B cell (primary cell): ENCODE data around the gene CPLX3. TPM values are rescaled to one million over a fixed set of nuclear protein-coding genes. Genes with fewer than 3 reads are reported as not detected.

ENCODE experiments used
- ATAC-seq: fragments of 200-7000 bp; cut with Tn5 transposase; one replicate; pipeline ENCODE4 v1.10.0; 2021; ENCODE audit warnings: low read depth, mild to moderate bottlenecking, moderate number of reproducible peaks, moderate library complexity
- CTCF ChIA-PET: fragments of 350-600 bp; sonication (Branson Sonifier 250); formaldehyde crosslinking; loops from one replicate; lab custom pipeline; 2021; ENCODE audit warnings: antibody characterized with exemption, inconsistent platforms; lab: Charles Lee
- POLR2A ChIA-PET: fragments of 350-600 bp; sonication (Branson Sonifier 250); formaldehyde crosslinking; loops from one replicate; lab custom pipeline; 2021; ENCODE audit warnings: antibody characterized with exemption; lab: Charles Lee
- DNase-seq: peaks from one replicate; pipeline ENCODE4 v3.0.0; 2013
- H2AFZ ChIP-seq: 2 replicates; pipeline ENCODE4 v1.6.1; 2012; ENCODE audit warnings: mild to moderate bottlenecking, low read depth, low read length; ENCODE audit not compliant: insufficient read depth, poor library complexity, severe bottlenecking
- H3K27ac ChIP-seq, 2 donors: 1 replicate in 1 of 2; 2 replicates in 1 of 2; pipeline ENCODE4 v1.5.1; 2012 to 2013; ENCODE audit warnings: low read length in 2 of 2, mild to moderate bottlenecking in 2 of 2, moderate library complexity in 1 of 2
- H3K27me3 ChIP-seq, 4 experiments: fragments of 200-600 bp in 1 of 4; sonication (generic) in 1 of 4; replicated peaks in 1 of 4; 1 replicate in 2 of 4; 2 replicates in 2 of 4; pipeline versions ENCODE4 v1.6.1 to v1.7.0; 2013 to 2016; ENCODE audit warnings: low read length in 3 of 4, mild to moderate bottlenecking in 2 of 4, mixed read lengths in 1 of 4, moderate library complexity in 1 of 4; ENCODE audit not compliant: insufficient read depth in 4 of 4, control insufficient read depth in 3 of 4; ENCODE audit errors: control extremely low read depth in 1 of 4
- H3K36me3 ChIP-seq, 2 experiments: replicated peaks in 1 of 2; 1 replicate in 1 of 2; 2 replicates in 1 of 2; pipeline versions ENCODE4 v1.6.1 to v1.7.1; 2013; ENCODE audit warnings: low read length in 1 of 2; ENCODE audit not compliant: insufficient read depth in 2 of 2, control insufficient read depth in 1 of 2; ENCODE audit errors: control extremely low read depth in 1 of 2, extremely low read depth in 1 of 2
- H3K4me1 ChIP-seq, 2 donors: fragments of 200-600 bp in 1 of 2; sonication (generic) in 1 of 2; 1 replicate in 1 of 2; 2 replicates in 1 of 2; pipeline versions ENCODE4 v1.5.1 to v1.6.1; 2013 to 2017; ENCODE audit warnings: low read length in 2 of 2; ENCODE audit not compliant: control insufficient read depth in 2 of 2, insufficient read depth in 2 of 2
- H3K4me2 ChIP-seq: replicated peaks from 2 replicates; pipeline ENCODE3; 2012; ENCODE audit warnings: mild to moderate bottlenecking, low read depth, low read length; ENCODE audit not compliant: poor library complexity, severe bottlenecking
- H3K4me3 ChIP-seq, 5 experiments: fragments of 200-600 bp in 1 of 5; sonication (generic) in 1 of 5; 1 replicate in 3 of 5; 2 replicates in 2 of 5; pipeline versions ENCODE4 v1.5.1 to v1.7.0; 2011 to 2016; ENCODE audit warnings: low read length in 4 of 5, mild to moderate bottlenecking in 4 of 5, low read depth in 2 of 5, control low read depth in 1 of 5, moderate library complexity in 1 of 5; ENCODE audit not compliant: insufficient read depth in 1 of 5; ENCODE audit errors: control extremely low read depth in 1 of 5, extremely low read depth in 1 of 5
- H3K79me2 ChIP-seq: fragments of 200-600 bp; sonication (generic); one replicate; pipeline ENCODE4 v1.6.0; 2016; ENCODE audit warnings: low read length; ENCODE audit not compliant: control insufficient read depth, insufficient read depth
- H3K9ac ChIP-seq: fragments of 200-600 bp; sonication (generic); 2 replicates; pipeline ENCODE4 v1.6.1; 2017; ENCODE audit warnings: mild to moderate bottlenecking, low read length, moderate library complexity
- H3K9me3 ChIP-seq, 3 donors: one replicate each; pipeline versions ENCODE4 v1.6.1 to v1.7.1; 2013; ENCODE audit warnings: low read length in 2 of 3; ENCODE audit not compliant: control insufficient read depth in 2 of 3, insufficient read depth in 1 of 3; ENCODE audit errors: control extremely low read depth in 1 of 3
- H4K20me1 ChIP-seq: 2 replicates; pipeline ENCODE4 v1.6.0; 2012; ENCODE audit warnings: mild to moderate bottlenecking, low read length; ENCODE audit not compliant: insufficient read depth, control insufficient read depth, poor library complexity, severe bottlenecking
- H3K27ac Mint-ChIP-seq: one replicate; pipeline ENCODE4 v1.8.0; 2021; ENCODE audit warnings: mixed read lengths
- H3K27me3 Mint-ChIP-seq: one replicate; pipeline ENCODE4 v1.8.0; 2021; ENCODE audit warnings: mixed read lengths
- H3K4me1 Mint-ChIP-seq: one replicate; pipeline ENCODE4 v1.8.0; 2021; ENCODE audit warnings: mixed read lengths
- H3K4me3 Mint-ChIP-seq: one replicate; pipeline ENCODE4 v1.8.0; 2021; ENCODE audit warnings: mixed read lengths
- H3K9me3 Mint-ChIP-seq: one replicate; pipeline ENCODE4 v1.8.0; 2022; ENCODE audit warnings: mixed read lengths; ENCODE audit not compliant: insufficient read depth
- CTCF ChIP-seq: fragments of 200-600 bp; IDR thresholded peaks from one replicate; pipeline ENCODE4 v1.8.0; 2022; ENCODE audit warnings: antibody characterized with exemption, mild to moderate bottlenecking
- EZH2 ChIP-seq: IDR thresholded peaks from 2 replicates; pipeline ENCODE4 v1.6.1; 2012; ENCODE audit warnings: borderline replicate concordance, low read depth, mild to moderate bottlenecking, moderate library complexity, low read length; ENCODE audit not compliant: insufficient read depth, poor library complexity, severe bottlenecking
- WGBS: methylation state at CpG from one replicate; pipeline ENCODE4 v1.1.5; 2013; ENCODE audit warnings: missing lambda C conversion rate; ENCODE audit not compliant: insufficient coverage; 5-methylcytosine and 5-hydroxymethylcytosine counted together
- intact Hi-C: fragments of 100-400 bp; cut with micrococcal nuclease; formaldehyde crosslinking; loops from one replicate; pipeline ENCODE4 v1.10.0; 2022
- polyA plus RNA-seq: library from polyadenylated mRNA; depleted of rRNA; stranded (reverse); fragments of >200 nt; gene quantifications from 2 replicates; pipeline ENCODE4 v1.2.3, GENCODE V29; 2012
- total RNA-seq, 2 donors: library from RNA; stranded (reverse); fragments of 120-200 nt in 1 of 2; gene quantifications; 1 replicate in 1 of 2; 2 replicates in 1 of 2; pipeline versions ENCODE4 v1.2.3 to v1.2.4, GENCODE V29; 2013 to 2022

The CPLX3 gene
- total and polyA plus RNA-seq, 2 donors (not counting 1 experiment from before 2014, with no cell fraction given), result 0.60 TPM; not detected in 1

GRCh38 chr15:74799856-74800558, 26.4 kb upstream of the CPLX3 start:
- H3K9ac ChIP-seq, result no peak overlapping the region
- peak; percentile 90 for ATAC-seq

More at GRCh38 chr15:74799856-74800558, 26.4 kb upstream of the CPLX3 start:
- intact Hi-C loops, result loop anchor here (1.0 to 2.0 kb wide), 5 partner anchors 13 to 43 kb away; partner anchors contain the start of gene ULK3
- no peaks in the 10 kb centered on the region for H3K9me3 Mint-ChIP-seq
- no peaks in the 10 kb centered on the region for H3K27me3 Mint-ChIP-seq
- peak overlapping the region; percentile 89 to 93 for H3K27ac ChIP-seq
- no peak overlapping the region for H2AFZ ChIP-seq
- peak overlapping the region; percentile 78 for H3K4me3 Mint-ChIP-seq
- DNase-seq, result peak; percentile 94
- H3K9me3 ChIP-seq, result no peaks in the 10 kb centered on the region
- H3K27me3 ChIP-seq, result no peaks in the 10 kb centered on the region
- ChIA-PET POLR2A (interaction anchor here (0.9 to 15.8 kb wide), 7 partner anchors 8 to 43 kb away, joined by 3 to 572 read pairs (median 4); partner anchors contain the start of gene CSK), CTCF (interaction anchor here (0.7 to 37.1 kb wide), 23 partner anchors 8 to 399 kb away, joined by 3 to 2548 read pairs (median 5); partner anchors contain the start of genes CLK3, CPLX3, CSK and FAM219B)
- WGBS, result 24% methylated on average over 13 of the region's 18 CpGs
- peak overlapping the region; percentile 90 for H3K27ac Mint-ChIP-seq
- H4K20me1 ChIP-seq, result peaks cover 95% of the 10 kb centered on the region
- H3K4me2 ChIP-seq, result peak overlapping the region; percentile 62
- H3K4me3 ChIP-seq, result no peak overlapping the region
- H3K4me1 Mint-ChIP-seq, result peaks cover 52% of the 10 kb centered on the region
- H3K79me2 ChIP-seq, result peaks cover 64% of the 10 kb centered on the region
- TF ChIP-seq EZH2 (no peak), CTCF (peak; percentile 93)
- H3K36me3 ChIP-seq, result peaks cover 0 to 85% of the 10 kb centered on the region in 2 experiments
- H3K4me1 ChIP-seq, result peaks cover 56 to 61% of the 10 kb centered on the region in 2 donors
